HG03060 (cell line): ENCODE results near the gene CHN2.

Experiments used
- ATAC-seq: cut with Tn5 transposase; IDR thresholded peaks from one replicate; pipeline ENCODE4 v1.9.1; 2021; ENCODE audit warnings: low read depth, moderate number of reproducible peaks; ENCODE audit not compliant: unreplicated experiment

CHN2 gene

DNA sequence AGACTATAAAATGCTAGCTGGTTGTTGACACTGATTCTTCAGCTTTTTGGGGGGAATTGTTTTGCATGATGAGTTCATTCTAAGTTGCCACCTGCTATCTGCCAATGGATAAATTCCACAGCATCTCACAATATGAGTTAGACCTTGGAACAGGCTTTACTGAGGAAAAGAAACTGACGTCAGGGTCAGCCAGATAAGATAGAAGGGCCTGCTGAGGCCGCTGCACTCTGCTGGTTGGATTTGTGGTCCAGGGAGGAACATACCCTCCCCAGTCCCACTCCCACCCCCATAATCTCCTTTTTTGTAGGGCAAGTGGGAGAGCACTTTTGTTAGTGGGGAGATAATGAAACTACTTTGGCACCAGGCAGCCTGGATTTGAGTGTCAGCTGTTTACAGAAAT is 258.4 kb downstream of the CHN2 start:
- ATAC-seq: no peak

DNA sequence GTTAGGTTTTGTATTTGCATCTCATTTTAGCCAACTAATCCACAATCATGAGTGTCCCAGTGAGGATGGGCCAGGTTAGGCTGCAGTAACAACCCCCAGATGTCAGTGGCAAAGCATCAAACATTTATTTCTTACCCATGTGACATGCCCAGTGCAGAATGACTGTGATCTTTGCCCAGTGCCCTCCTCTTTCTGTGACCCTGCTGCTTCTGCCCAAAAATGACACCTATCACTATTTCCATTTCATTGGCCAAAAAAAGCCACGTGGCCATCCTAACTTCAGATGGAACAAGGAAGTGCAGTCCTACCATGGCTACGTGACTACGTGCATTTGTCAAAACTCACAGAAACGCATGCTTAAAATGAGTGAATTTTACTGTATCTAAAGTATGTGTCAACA is 259.9 kb downstream of the CHN2 start:
- ATAC-seq: no peak

GRCh38 chr7:29454899-29455451 is 260.4 kb downstream of the CHN2 start:
- ATAC-seq: no peak

DNA sequence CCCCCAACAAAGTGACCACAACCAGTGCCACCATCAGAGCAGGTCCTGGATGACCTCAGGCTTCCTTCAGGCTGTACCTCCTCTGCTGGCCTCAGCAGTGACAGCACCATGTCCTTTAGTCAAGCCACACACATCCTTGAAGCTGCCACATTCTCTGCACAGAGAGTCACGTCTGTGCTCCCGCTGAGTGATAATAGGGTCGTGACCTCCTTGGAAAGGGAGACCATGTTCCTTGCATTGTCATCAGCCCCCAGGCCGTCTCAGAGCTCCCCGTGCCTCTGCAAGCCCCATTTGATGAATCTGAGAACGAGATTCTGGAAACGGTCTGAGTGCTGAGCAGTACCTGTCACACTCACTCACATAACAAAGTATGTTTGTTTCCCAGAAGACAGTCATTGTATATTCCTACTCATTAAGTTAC is 262.6 kb downstream of the CHN2 start:
- no peak for ATAC-seq

DNA sequence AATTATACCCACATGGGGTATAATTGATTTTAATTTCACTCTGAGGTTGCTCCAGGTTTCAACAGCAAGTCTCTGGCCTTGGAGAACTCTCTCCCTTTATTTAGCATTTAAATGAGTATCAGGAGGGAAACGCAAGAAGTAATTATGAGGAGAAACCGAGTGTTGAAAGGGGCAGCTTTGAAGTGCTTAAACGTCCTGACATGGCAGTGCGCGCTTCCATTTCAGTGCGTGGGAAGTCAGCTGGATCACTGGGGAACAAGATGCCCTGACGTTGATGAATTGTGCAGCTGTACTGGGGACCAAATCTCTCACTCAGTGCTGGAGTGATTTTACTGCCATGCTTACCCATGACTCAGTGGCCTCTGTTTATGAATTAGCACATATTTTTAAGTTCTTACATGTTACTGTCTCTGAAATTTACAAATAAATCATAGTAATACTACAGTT is 263.0 kb downstream of the CHN2 start:
- no peak for ATAC-seq

- no peak for ATAC-seq
Measured at GRCh38 chr7:29458933-29459332, 264.4 kb downstream of the CHN2 start.

- no peak for ATAC-seq
Measured at GRCh38 chr7:29459589-29459988, 265.0 kb downstream of the CHN2 start.

DNA sequence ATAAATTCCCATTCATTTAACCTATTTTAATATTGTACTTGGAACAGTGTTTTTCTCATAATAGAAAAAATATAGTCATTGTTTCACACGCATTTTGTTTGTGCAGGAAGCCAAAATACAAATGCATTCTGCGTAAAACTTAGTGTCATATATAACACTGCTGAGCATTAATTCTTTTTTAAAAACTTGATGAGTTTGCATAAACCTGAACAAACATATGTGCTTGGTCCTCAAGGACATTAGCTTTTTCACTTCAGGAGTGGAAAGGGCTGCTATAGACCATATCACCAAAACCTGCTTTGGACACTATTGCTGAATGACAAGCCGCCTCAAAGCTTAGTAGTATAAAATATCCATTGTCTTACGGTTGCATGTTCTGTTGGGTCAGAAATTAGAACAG is 267.4 kb downstream of the CHN2 start:
- ATAC-seq: no peak

DNA sequence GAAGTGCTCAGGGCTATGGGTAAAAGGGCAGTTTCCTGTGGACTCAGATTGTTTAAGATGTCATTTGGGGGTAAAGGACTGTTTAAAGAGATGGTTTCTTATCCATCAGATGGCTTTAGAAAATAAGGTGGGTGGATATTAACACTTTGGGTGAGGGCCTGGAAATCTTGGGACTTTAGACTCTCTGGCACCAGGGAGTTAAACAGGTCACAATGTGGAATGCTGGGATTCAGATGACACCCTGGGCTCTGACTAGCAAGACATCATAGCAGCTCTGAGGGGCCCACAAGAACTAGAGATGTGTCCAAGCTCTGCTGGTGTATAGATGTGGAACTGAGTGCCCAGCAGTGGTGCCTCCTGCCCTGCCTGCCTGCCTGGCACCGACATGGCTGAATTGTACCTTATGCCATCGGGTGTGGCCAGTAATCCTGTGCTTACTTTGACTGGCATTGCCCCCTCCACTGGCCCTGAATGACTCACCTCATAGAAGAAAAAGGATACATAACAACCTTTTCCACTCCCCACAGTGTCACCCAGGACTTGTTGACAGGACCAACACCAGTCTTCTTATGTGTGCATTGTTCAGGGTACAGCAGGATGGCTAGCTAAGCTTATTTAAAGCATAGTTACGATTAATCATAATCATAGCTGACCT is 269.1 kb downstream of the CHN2 start:
- ATAC-seq: no peak

GRCh38 chr7:29464753-29465152 is 270.2 kb downstream of the CHN2 start:
- ATAC-seq: no peak

GRCh38 chr7:29467193-29467926 is 272.8 kb downstream of the CHN2 start:
- no peak for ATAC-seq

DNA sequence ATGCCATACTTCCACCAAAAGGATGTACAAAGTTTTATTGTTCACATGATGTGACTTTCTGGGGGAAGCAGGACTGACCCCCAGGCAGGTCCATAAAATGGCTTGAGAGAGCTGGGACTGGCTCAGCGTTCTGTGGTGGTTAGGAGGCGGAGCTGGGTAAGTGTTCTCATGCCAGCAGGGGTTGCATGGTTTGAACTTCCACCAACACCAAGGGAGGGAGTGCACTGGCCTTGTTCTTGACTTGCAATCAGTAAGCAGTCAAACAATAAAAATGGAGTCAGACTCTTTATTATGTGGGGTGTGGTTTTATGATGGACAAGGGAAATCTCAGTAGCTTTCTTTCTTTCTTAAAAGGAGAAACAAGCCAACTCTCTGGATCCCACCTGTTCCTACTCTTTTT is 273.6 kb downstream of the CHN2 start:
- no peak for ATAC-seq

DNA sequence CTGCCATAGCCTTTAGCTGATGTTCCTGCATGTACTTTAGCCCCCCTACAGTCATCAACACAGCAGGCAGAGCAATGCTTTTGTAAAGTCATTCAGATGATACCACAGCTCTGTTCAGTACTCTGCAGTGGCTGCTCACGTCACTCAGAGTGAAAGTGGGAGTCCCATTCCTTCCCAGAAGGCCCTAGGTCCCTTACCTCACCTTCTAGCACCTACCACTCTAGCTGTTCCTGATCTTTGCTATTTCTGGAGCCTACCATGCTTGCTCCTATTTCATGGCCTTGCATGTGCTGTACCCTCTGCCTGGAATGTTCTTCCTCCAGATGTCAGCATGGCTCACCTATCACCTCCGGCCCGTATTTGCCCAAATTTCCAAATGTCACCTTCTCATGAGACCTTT is 274.7 kb downstream of the CHN2 start:
- ATAC-seq: no peak

GRCh38 chr7:29469976-29470557 is 275.5 kb downstream of the CHN2 start:
- ATAC-seq: no peak

DNA sequence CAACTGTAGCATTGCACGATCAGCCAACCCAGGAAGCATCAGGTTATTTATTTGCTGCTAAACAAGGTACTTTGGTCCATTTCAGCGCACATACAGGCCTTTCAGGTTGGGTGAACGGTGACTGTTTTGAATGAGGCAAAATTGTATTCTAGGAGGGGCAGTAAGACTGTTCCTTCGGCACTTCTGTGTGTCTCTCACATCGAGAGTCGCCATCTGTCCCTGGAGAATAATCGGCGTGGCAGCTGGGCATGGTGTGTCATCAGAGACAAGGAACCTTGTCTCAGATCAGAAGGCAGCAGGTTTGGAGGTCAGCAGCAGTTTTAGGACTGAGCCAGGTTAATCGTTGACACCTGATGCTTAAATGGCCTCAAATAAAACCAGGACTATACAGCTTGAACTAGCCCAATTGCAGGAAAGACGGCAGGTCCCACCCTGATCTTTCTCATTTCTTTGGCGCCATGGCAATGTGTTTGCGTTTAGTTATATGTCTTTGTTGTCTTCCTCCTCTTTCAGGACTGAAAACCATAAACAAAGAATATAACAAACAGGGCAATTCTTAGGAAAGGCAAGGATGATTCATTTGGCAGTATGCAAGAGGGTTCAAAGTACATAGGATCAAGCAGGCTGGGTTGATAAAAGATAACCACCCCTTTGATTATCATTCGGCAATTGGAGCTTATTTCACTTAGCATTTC is 277.0 kb downstream of the CHN2 start:
- ATAC-seq: no peak

- ATAC-seq: no peak
Measured at GRCh38 chr7:29476916-29477315, 282.3 kb downstream of the CHN2 start.

- no peak for ATAC-seq
Measured at GRCh38 chr7:29478226-29478625, 283.7 kb downstream of the CHN2 start.

DNA sequence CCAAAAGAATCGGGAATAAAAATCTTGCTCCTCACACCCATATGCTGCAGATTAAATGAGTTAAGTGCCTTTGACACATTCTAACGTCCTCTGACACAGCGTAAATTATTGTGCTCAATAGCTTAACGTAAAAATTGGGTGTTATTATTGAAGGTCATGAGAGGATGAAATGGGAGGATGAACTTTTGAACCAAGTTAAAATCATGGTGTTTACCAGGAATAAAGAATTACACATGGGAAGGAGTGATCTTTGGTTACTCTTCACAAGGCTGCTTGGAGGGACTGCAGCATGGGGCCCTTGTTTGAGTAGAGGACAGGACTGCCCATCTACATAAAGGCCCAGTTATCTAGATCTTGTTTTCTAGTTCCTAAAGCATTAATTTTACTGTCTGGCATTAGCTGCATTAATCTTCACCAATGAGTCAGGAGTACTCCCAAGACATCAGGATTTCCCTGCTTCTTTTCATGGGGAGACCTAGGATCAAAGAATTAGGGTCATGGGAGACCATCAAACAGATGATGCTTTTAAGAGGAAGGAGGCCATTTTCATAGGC is 284.2 kb downstream of the CHN2 start:
- ATAC-seq: no peak

GRCh38 chr7:29479301-29480200 is 285.0 kb downstream of the CHN2 start:
- no peak for ATAC-seq

GRCh38 chr7:29480451-29480850 is 285.9 kb downstream of the CHN2 start:
- no peak for ATAC-seq
